H1 (cell line): ENCODE measurements around the gene TRIM68. TPM values are rescaled to one million over a fixed set of nuclear protein-coding genes. Genes with fewer than 3 reads are reported as not detected.

Experiments
- BCL11A ChIP-seq, 2 experiments: IDR thresholded peaks; one replicate each; pipeline ENCODE4 v1.6.1; 2011; ENCODE audit warnings: low read depth in 2 of 2, low read length in 2 of 2, mild to moderate bottlenecking in 2 of 2
- EP300 ChIP-seq, 2 experiments: IDR thresholded peaks; 1 replicate in 1 of 2; 2 replicates in 1 of 2; pipeline ENCODE4 v1.6.1; 2011 to 2012; ENCODE audit warnings: low read depth in 2 of 2, low read length in 2 of 2, mild to moderate bottlenecking in 2 of 2, borderline replicate concordance in 1 of 2, inconsistent platforms in 1 of 2, moderate library complexity in 1 of 2
- KDM1A ChIP-seq: fragments of 200-600, 300-600 bp; sonication (generic); IDR thresholded peaks from 2 replicates; pipeline ENCODE4 v1.7.1; 2016; ENCODE audit warnings: mild to moderate bottlenecking, low read length, borderline replicate concordance
- MAFK ChIP-seq: IDR thresholded peaks from 2 replicates; pipeline ENCODE4 v1.6.1; 2012; ENCODE audit warnings: low read depth, mild to moderate bottlenecking, improper control_type of control experiment, low read length
- NRF1 ChIP-seq: IDR thresholded peaks from 2 replicates; pipeline ENCODE4 v1.6.1; 2011; ENCODE audit warnings: mild to moderate bottlenecking, low read depth, low read length, improper control_type of control experiment
- RFX5 ChIP-seq: IDR thresholded peaks from 2 replicates; pipeline ENCODE4 v1.6.1; 2011; ENCODE audit warnings: low read depth, low read length, improper control_type of control experiment, borderline replicate concordance
- RXRA ChIP-seq: IDR thresholded peaks from 2 replicates; pipeline ENCODE4 v1.6.1; 2011; ENCODE audit warnings: low read depth, mild to moderate bottlenecking, low read length, moderate library complexity; ENCODE audit not compliant: insufficient read depth
- polyA plus RNA-seq, 7 experiments: library from polyadenylated mRNA; depleted of rRNA in 3 of 7; stranded (reverse) in 5 of 7; unstranded in 2 of 7; fragments of >200 nt in 5 of 7; fragments of 200-250 nt in 2 of 7; gene quantifications; 1 replicate in 5 of 7; 2 replicates in 1 of 7; 4 replicates in 1 of 7; pipeline versions ENCODE4 v1.2.1 to v1.2.3, GENCODE V29; 2011 to 2013; ENCODE audit warnings: missing spikeins in 2 of 7, mixed read lengths in 2 of 7
- total RNA-seq: library from RNA; stranded (reverse); fragmentation: NEBNext Ultra II Directional; extraction: Animal tissue kit (Norgen Biotek cat#: 25700); gene quantifications from 2 replicates; pipeline ENCODE4 v1.2.1, GENCODE V29; 2021
- TF ChIP-seq, protein P1 (sequence below): fragments of 300-600 bp; sonication (generic); IDR thresholded peaks from 2 replicates; pipeline ENCODE4 v1.7.1; 2012; ENCODE audit warnings: low read length, moderate library complexity, mild to moderate bottlenecking, inconsistent platforms; ENCODE audit not compliant: insufficient replicate concordance

TRIM68 gene
- total and polyA plus RNA-seq, 2 of the 8 experiments (the other 6 are each of a cell fraction or from before 2014, with no cell fraction given): 3.4 to 5.7 TPM

DNA sequence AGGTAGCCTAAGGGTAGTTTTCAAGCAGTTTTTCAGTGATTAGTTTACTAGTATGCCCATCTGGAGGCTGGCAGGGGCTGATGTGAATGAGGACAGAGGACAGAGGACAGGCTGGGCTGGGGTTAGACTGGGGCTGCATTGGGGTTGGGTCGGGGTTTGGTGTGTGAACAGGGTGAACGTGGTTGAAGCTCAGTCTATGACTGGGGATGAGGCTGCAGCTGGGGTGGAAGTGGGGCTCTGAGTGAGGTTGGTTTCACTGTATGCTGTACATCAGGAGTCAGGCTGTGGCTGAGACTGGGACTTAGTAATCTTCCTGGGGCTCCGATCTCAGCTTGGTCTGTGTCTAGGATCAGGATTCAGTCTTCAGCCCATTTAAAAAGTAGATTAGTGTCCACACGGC, 36.2 kb upstream of the TRIM68 start (continued):
- TF ChIP-seq, protein P1, sequence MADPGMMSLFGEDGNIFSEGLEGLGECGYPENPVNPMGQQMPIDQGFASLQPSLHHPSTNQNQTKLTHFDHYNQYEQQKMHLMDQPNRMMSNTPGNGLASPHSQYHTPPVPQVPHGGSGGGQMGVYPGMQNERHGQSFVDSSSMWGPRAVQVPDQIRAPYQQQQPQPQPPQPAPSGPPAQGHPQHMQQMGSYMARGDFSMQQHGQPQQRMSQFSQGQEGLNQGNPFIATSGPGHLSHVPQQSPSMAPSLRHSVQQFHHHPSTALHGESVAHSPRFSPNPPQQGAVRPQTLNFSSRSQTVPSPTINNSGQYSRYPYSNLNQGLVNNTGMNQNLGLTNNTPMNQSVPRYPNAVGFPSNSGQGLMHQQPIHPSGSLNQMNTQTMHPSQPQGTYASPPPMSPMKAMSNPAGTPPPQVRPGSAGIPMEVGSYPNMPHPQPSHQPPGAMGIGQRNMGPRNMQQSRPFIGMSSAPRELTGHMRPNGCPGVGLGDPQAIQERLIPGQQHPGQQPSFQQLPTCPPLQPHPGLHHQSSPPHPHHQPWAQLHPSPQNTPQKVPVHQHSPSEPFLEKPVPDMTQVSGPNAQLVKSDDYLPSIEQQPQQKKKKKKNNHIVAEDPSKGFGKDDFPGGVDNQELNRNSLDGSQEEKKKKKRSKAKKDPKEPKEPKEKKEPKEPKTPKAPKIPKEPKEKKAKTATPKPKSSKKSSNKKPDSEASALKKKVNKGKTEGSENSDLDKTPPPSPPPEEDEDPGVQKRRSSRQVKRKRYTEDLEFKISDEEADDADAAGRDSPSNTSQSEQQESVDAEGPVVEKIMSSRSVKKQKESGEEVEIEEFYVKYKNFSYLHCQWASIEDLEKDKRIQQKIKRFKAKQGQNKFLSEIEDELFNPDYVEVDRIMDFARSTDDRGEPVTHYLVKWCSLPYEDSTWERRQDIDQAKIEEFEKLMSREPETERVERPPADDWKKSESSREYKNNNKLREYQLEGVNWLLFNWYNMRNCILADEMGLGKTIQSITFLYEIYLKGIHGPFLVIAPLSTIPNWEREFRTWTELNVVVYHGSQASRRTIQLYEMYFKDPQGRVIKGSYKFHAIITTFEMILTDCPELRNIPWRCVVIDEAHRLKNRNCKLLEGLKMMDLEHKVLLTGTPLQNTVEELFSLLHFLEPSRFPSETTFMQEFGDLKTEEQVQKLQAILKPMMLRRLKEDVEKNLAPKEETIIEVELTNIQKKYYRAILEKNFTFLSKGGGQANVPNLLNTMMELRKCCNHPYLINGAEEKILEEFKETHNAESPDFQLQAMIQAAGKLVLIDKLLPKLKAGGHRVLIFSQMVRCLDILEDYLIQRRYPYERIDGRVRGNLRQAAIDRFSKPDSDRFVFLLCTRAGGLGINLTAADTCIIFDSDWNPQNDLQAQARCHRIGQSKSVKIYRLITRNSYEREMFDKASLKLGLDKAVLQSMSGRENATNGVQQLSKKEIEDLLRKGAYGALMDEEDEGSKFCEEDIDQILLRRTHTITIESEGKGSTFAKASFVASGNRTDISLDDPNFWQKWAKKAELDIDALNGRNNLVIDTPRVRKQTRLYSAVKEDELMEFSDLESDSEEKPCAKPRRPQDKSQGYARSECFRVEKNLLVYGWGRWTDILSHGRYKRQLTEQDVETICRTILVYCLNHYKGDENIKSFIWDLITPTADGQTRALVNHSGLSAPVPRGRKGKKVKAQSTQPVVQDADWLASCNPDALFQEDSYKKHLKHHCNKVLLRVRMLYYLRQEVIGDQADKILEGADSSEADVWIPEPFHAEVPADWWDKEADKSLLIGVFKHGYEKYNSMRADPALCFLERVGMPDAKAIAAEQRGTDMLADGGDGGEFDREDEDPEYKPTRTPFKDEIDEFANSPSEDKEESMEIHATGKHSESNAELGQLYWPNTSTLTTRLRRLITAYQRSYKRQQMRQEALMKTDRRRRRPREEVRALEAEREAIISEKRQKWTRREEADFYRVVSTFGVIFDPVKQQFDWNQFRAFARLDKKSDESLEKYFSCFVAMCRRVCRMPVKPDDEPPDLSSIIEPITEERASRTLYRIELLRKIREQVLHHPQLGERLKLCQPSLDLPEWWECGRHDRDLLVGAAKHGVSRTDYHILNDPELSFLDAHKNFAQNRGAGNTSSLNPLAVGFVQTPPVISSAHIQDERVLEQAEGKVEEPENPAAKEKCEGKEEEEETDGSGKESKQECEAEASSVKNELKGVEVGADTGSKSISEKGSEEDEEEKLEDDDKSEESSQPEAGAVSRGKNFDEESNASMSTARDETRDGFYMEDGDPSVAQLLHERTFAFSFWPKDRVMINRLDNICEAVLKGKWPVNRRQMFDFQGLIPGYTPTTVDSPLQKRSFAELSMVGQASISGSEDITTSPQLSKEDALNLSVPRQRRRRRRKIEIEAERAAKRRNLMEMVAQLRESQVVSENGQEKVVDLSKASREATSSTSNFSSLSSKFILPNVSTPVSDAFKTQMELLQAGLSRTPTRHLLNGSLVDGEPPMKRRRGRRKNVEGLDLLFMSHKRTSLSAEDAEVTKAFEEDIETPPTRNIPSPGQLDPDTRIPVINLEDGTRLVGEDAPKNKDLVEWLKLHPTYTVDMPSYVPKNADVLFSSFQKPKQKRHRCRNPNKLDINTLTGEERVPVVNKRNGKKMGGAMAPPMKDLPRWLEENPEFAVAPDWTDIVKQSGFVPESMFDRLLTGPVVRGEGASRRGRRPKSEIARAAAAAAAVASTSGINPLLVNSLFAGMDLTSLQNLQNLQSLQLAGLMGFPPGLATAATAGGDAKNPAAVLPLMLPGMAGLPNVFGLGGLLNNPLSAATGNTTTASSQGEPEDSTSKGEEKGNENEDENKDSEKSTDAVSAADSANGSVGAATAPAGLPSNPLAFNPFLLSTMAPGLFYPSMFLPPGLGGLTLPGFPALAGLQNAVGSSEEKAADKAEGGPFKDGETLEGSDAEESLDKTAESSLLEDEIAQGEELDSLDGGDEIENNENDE: no peak
- no peak for TF ChIP-seq EP300 (IDR thresholded peaks at IDR 0.05; ENCODE audit: borderline replicate concordance in 1 of 2, low read depth in 2 of 2, low read length in 2 of 2)
- TF ChIP-seq BCL11A (IDR thresholded peaks at IDR 0.05; ENCODE audit: low read depth in 2 of 2, low read length in 2 of 2): no peak
- TF ChIP-seq RXRA: no peak
- no peak for TF ChIP-seq KDM1A
- no peak for TF ChIP-seq NRF1
- no peak for TF ChIP-seq RFX5
- TF ChIP-seq MAFK: no peak
